GM12891 (cell line): ENCODE measurements around the gene CD1C.

ENCODE experiments used
- POLR2A ChIP-seq: IDR thresholded peaks from 2 replicates; pipeline ENCODE4 v1.6.1; 2011; ENCODE audit warnings: low read depth, low read length, control low read depth
- POLR2AphosphoS5 ChIP-seq: IDR thresholded peaks from 2 replicates; pipeline ENCODE4 v1.6.1; 2011; ENCODE audit warnings: low read depth, low read length, control low read depth
- TAF1 ChIP-seq: IDR thresholded peaks from 2 replicates; pipeline ENCODE4 v1.6.1; 2011; ENCODE audit warnings: low read depth, low read length, control low read depth

DNA sequence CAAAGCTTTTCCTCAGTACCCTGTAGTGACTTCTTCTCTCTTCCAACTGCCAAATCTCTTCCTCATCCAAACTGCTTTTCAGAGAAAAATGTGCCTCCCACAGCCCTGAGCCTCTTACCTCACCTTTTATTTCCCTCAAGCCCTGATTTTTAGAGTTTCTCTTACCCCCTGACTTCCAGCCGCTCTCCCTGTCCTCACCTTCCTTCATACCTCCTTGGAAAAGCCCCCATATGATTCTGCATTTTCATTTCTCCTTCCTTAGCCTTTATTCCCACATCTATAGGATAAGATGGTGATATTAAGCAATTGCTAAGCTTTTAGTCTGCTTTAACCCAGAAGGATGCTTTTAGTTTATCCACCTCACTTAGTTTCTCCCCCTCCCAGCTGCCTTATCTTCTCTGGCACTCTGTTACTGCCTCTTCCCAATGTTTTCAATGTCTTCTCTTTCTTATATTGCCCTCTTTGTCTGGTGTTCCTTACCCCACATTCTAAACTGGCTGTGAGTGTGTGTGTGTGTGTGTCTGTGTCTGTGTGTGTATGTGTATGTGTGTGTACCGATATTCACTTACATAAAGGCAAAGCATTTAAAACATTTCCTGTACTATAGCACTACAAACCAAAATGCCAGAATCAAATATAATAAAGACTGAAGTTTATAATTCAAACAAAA, 41.9 kb downstream of the CD1C start, which contains the start of gene CD1B:
- TF ChIP-seq POLR2A (no peak), POLR2AphosphoS5 (no peak), TAF1 (no peak)
